GM19240 (cell line): Measurements from ENCODE around the gene SNAP25.

ENCODE experiments used
- DNase-seq: peaks from one replicate; pipeline ENCODE4 v3.0.0; 2011; ENCODE audit warnings: low spot score; ENCODE audit not compliant: insufficient read length

Gene SNAP25

GRCh38 chr20:10218536-10219451, at the start of gene SNAP25:
TSS of gene SNAP25 (plus strand) at chr20:10218830. CDS start at chr20:10275492, 56,662 bp downstream.
- no peak for DNase-seq

- no peak for DNase-seq
Measured at GRCh38 chr20:10169752-10170151, 48.9 kb upstream of the SNAP25 start.

DNA sequence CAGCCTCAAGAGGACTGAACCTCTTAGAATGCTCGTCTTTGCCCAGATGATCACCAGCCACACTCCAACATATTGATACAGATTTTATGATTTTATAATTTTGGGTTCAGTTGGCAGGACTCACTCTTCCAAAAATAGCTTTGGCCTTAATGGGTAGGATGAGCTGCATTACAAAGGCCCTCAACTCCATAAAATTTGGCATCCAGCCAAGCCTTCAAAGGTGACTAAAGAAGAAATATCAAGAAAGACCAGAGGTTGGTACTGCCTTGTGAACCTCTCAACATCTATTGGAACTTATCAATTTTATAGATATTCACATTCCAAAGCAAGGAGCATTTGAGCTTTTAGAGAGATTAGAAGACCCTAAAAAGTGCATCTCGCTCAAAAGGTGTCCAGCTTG, 48.4 kb upstream of the SNAP25 start:
- no peak for DNase-seq

GRCh38 chr20:10171864-10172751, 46.5 kb upstream of the SNAP25 start:
- no peak for DNase-seq

- no peak for DNase-seq
Measured at GRCh38 chr20:10172998-10173655, 45.5 kb upstream of the SNAP25 start.

GRCh38 chr20:10174400-10174799, 44.2 kb upstream of the SNAP25 start:
- no peak for DNase-seq

GRCh38 chr20:10177326-10177725, 41.3 kb upstream of the SNAP25 start:
- no peak for DNase-seq

DNA sequence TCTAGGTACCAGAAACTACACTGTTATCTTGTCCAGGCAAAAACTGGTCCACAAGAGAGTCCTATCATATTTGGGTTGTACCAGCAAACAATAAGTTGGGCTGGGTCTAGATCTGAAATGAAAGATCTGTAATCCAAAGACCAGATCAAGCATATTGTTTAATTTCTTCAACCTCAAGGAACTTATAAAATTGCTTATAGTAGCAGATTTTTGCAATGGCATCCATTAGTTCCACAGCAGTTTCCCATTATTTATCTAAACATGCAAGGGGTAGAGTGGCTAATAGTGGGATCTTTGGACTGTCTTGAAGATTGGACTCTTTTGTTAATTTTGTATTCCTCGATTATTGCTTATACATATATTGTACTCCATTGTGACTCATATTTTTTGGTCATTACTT, 40.5 kb upstream of the SNAP25 start:
- no peak for DNase-seq

DNA sequence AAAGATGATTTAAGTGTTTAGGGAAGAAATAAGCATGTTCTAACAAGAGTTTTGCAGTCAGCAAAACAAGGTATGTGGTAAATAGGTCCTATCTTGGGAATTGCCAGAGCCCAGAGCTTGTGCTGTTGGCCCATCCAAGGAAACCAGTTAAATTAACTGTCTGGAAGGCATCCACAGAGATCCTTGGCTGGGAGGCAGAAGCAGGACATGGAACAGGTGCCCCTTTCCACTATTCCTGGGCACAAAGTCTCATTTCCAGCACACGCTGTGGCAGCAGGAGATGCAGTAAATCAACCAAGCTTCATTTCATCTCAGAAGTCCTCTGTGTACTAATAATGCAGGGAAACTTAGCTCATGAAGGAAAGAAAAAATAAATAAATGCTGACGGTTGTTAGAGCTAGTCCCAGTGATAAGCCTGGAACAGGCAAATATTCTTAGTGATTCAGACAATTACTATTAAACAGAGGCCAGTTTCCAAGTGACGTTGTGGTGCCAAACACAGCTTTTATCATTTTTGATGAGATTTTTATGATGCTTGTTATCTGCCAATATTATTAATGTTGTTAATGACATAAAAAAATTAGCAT, 39.8 kb upstream of the SNAP25 start:
- no peak for DNase-seq

DNA sequence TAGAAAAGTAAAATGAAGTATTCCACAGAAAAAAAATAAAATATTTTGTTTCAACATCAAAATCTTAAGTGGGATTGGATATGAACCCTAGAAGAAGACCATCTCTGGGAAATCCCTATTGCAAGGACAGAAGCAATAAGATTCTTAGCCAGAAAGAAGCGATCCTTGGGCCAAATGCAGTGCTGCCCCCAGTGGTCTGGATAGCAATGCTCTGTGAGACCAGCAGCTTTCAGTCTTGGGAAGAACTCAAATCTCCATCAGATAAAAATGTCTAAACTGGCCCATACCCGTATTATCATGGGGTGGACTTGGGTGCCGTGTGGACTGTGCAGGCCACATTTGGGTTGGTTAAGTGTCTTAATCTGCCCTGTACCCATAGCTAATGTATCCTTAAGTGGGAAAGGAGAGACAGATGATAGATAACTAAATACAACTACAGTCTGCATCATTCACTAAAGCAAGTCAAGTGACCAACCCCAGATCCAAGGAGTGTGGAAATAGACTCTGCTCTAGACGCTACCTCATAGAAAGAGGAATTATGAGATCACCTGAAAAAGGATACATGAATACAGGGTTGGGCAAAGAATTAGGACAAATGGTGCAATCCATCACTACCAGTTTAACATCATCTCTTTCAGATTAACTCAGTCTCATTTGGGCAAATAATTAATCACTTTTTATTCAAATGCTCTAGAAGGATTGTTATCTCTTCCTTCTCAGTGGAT, 38.9 kb upstream of the SNAP25 start:
- no peak for DNase-seq

DNA sequence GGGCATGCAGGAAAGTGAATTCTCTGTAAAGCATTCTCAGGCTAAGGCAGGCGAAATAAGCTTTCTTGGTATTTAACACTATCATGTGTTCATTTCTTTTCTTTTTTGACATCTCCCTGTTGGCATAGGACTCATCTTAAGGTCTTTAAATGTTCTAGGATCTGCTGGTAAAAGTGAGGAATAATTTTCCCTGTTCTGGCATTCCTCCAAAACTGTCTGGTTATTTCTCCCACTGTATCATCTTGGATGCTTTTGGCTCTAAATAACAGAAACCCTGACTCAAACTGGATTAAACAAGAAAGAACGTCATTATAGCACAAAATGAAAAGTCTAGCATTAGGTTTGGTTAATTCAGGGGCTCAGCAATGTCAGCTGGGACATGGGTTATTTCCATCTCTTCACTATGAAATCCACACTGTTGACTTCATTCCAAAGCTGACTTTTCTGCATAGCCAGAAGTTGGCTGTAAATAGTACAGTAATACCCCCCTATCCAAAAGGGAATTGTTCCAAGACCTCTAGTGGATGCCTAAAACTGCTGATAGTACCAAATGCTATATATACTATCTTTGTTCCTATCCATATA, 37.9 kb upstream of the SNAP25 start:
- no peak for DNase-seq

- DNase-seq: no peak
Measured at GRCh38 chr20:10185741-10186558, 32.7 kb upstream of the SNAP25 start.

GRCh38 chr20:10190456-10190855, 28.2 kb upstream of the SNAP25 start:
- DNase-seq: no peak

DNA sequence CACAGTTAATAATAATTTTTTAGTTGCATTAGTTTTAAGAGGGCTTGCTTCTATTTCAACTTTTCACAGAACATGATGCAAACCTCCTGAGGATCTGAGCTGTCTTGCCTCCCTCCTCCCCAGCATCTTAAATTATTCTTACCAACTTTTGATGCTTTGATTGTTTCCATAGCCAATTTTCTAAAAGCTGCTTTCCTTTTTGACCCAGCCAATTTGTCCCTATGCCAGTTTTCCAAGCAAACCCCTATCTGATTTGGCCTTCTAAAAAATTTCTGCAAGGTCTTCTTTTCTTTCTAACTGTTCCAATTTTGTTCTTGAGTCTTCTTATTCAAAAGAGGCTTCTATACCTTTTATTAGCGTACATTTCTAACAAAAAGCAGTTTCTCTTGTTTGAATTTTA, 26.5 kb upstream of the SNAP25 start:
- DNase-seq: no peak

- no peak for DNase-seq
Measured at GRCh38 chr20:10194166-10194565, 24.5 kb upstream of the SNAP25 start.

DNA sequence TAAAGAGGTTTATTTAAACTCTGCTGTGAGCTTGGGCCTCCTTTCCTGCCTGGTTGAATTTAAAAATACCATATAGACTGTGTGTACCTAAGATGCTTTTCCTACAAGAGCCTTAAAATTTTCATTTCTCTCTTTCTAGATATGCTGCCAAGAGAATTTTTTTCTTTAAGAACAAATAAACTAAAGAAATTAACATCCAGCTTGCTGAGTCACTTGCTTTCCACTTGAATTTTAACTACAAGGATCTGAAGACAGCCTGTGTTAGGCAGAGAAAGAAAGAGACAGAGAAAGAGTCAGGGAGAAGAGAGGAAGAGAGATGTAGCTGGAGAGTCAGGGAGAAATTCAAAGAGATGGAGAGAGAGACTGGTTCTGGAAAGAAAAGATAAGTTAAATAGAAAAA, 18.3 kb upstream of the SNAP25 start:
- no peak for DNase-seq

DNA sequence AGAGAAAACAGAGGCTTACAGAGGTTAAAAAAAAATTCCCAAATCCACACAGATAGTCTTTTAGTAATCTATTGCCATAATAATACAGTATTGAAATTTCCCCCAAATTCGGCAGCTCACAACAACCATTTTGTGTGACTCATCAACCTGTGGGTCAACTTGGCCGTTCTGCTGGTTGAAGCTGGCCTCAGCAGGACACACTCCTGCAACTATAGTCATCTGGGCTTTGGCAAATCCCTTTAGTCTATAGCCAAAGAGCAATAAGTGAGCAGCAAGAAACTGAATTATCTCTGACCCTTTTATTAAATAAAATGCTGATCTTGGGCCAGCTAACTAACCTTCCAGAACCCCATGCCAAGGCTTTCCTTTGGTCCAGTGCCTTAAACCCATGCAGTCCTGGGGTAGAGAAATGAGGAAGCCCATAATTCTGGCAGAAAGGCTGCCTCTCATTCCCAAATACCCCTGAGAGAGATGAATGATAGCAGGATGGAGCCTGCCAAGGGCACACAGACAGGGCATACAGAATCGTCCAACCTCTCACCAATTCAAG, 17.2 kb upstream of the SNAP25 start:
- no peak for DNase-seq

- DNase-seq: no peak
Measured at GRCh38 chr20:10209091-10209490, 9.5 kb upstream of the SNAP25 start.

DNA sequence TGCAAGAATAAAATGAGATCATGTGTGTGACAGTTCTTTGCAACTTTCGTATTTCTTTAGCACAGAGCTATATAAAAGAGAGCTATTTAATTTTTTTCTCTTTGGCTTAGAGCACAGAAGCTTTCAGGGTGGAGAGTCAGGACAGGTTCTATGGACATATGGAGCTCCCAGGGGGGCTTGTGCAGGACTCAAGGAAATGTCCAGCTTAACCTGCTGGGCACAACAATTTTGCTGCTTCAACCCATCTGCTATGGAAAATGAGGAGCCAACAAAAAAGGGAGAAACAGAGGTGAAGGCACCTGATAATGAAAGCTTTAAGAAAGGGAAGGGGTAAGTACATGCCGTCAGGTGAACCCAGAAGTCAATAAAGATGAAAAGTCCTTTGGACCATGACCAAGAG, 5.1 kb upstream of the SNAP25 start:
- DNase-seq: no peak
